Endothelial cell of umbilical vein (primary cell): ENCODE data around the gene MN1. TPM values are rescaled to one million over a fixed set of nuclear protein-coding genes. Genes with fewer than 3 reads are reported as not detected.

Experiments
- BruUV-seq: library from RNA; stranded (reverse); fragments of 400-500 nt; replicated peaks from 2 replicates; lab custom pipeline; 2021; lab: Mats Ljungman, UMichigan
- CTCF ChIA-PET: fragments of 300-600, 350-600 bp; sonication (Branson Sonifier 250); formaldehyde crosslinking; loops from one replicate; lab custom pipeline; 2021; ENCODE audit warnings: antibody characterized with exemption, inconsistent platforms; lab: Charles Lee
- POLR2A ChIA-PET: fragments of 300-600, 350-600 bp; sonication (Branson Sonifier 250); formaldehyde crosslinking; loops from one replicate; lab custom pipeline; 2021; ENCODE audit warnings: antibody characterized with exemption, inconsistent platforms; lab: Charles Lee
- DNase-seq: peaks from one replicate; pipeline ENCODE4 v3.0.0-alpha.2; 2011; ENCODE audit warnings: low read depth, low spot score
- FAIRE-seq: peaks from 2 replicates; lab custom pipeline; 2011; peaks lifted over from hg19 to GRCh38; lab: Jason Lieb, UNC
- H2AFZ ChIP-seq: 2 replicates; pipeline ENCODE4 v1.6.0; 2012; ENCODE audit warnings: low read depth, low read length, control low read depth, inconsistent platforms
- H3K27ac ChIP-seq: 2 replicates; pipeline ENCODE4 v1.5.1; 2011; ENCODE audit warnings: low read depth, mild to moderate bottlenecking, control low read depth, low read length, moderate library complexity; ENCODE audit not compliant: insufficient read depth
- H3K27me3 ChIP-seq, 2 experiments: 2 replicates each; pipeline versions ENCODE4 v1.6.0 to v1.6.1; 2011; ENCODE audit warnings: low read length in 2 of 2, mixed read lengths in 1 of 2; ENCODE audit not compliant: control insufficient read depth in 2 of 2, insufficient read depth in 2 of 2
- H3K36me3 ChIP-seq, 2 experiments: 2 replicates in 1 of 2; 3 replicates in 1 of 2; pipeline ENCODE4 v1.5.1; 2011; ENCODE audit warnings: low read length in 2 of 2, mild to moderate bottlenecking in 1 of 2, moderate library complexity in 1 of 2; ENCODE audit not compliant: control insufficient read depth in 2 of 2, insufficient read depth in 2 of 2; ENCODE audit errors: extremely low read depth in 1 of 2
- H3K4me1 ChIP-seq: 3 replicates; pipeline ENCODE4 v1.5.1; 2011; ENCODE audit warnings: mild to moderate bottlenecking, low read length; ENCODE audit not compliant: control insufficient read depth, insufficient read depth; ENCODE audit errors: extremely low read depth
- H3K4me2 ChIP-seq: 2 replicates; pipeline ENCODE4 v1.6.1; 2011; ENCODE audit warnings: low read length, control low read depth, mixed read lengths; ENCODE audit not compliant: insufficient read depth
- H3K4me3 ChIP-seq, 3 experiments: fragments of 200-600 bp in 1 of 3; sonication (generic), shearing (Covaris generic) in 1 of 3; replicated peaks in 1 of 3; 2 replicates each; pipeline ENCODE4 v1.5.1; 2011 to 2016; ENCODE audit warnings: control low read depth in 3 of 3, low read length in 3 of 3, mild to moderate bottlenecking in 2 of 3, inconsistent platforms in 1 of 3, low read depth in 1 of 3, moderate library complexity in 1 of 3; ENCODE audit not compliant: insufficient read depth in 1 of 3
- H3K79me2 ChIP-seq: 2 replicates; pipeline ENCODE4 v1.6.0; 2012; ENCODE audit warnings: low read length, inconsistent platforms; ENCODE audit not compliant: control insufficient read depth, insufficient read depth
- H3K9ac ChIP-seq: replicated peaks from 2 replicates; pipeline ENCODE3; 2011; ENCODE audit warnings: low read length, control low read depth; ENCODE audit not compliant: insufficient read depth; ENCODE audit errors: extremely low read depth
- H3K9me1 ChIP-seq: replicated peaks from 3 replicates; pipeline ENCODE4 v1.6.0; 2011; ENCODE audit warnings: mild to moderate bottlenecking, low read length; ENCODE audit not compliant: control insufficient read depth, insufficient read depth; ENCODE audit errors: extremely low read depth
- H3K9me3 ChIP-seq: replicated peaks from 2 replicates; pipeline ENCODE4 v1.5.1; 2012; ENCODE audit warnings: low read length, inconsistent platforms; ENCODE audit not compliant: control insufficient read depth, insufficient read depth
- H4K20me1 ChIP-seq: replicated peaks from 2 replicates; pipeline ENCODE3; 2011; ENCODE audit warnings: mild to moderate bottlenecking, low read length; ENCODE audit not compliant: control insufficient read depth, insufficient read depth; ENCODE audit errors: extremely low read depth
- CTCF ChIP-seq, 2 donors: IDR thresholded peaks; 1 replicate in 1 of 2; 2 replicates in 1 of 2; pipeline ENCODE4 v1.5.1; 2011; ENCODE audit warnings: low read length in 2 of 2, mild to moderate bottlenecking in 2 of 2, moderate library complexity in 2 of 2, control low read depth in 1 of 2, inconsistent platforms in 1 of 2, low read depth in 1 of 2; ENCODE audit not compliant: insufficient read depth in 1 of 2; ENCODE audit errors: extremely low read depth in 1 of 2
- EZH2 ChIP-seq: IDR thresholded peaks from 2 replicates; pipeline ENCODE4 v1.6.1; 2012; ENCODE audit warnings: borderline replicate concordance, low read depth, mild to moderate bottlenecking, moderate library complexity, low read length, inconsistent platforms; ENCODE audit not compliant: severe bottlenecking
- FOS ChIP-seq: IDR thresholded peaks from 2 replicates; pipeline ENCODE4 v1.6.1; 2011; ENCODE audit warnings: mild to moderate bottlenecking, low read length, moderate library complexity, borderline replicate concordance; ENCODE audit not compliant: insufficient read depth
- GATA2 ChIP-seq: IDR thresholded peaks from 2 replicates; pipeline ENCODE4 v1.7.0; 2011; ENCODE audit warnings: low read depth, mild to moderate bottlenecking, moderate library complexity, mixed read lengths, low read length; ENCODE audit not compliant: insufficient read length, insufficient read depth
- JUN ChIP-seq: IDR thresholded peaks from 2 replicates; pipeline ENCODE4 v1.6.1; 2011; ENCODE audit warnings: borderline replicate concordance, low read depth; ENCODE audit not compliant: insufficient read length, insufficient read depth
- MAX ChIP-seq: IDR thresholded peaks from 2 replicates; pipeline ENCODE4 v1.6.1; 2011; ENCODE audit not compliant: insufficient read depth, insufficient read length
- MYC ChIP-seq: IDR thresholded peaks from one replicate; pipeline ENCODE4 v1.6.1; 2011; ENCODE audit warnings: mild to moderate bottlenecking, low read depth, low read length
- POLR2A ChIP-seq: IDR thresholded peaks from 2 replicates; pipeline ENCODE4 v1.6.1; 2012; ENCODE audit warnings: low read depth, mild to moderate bottlenecking, control low read depth, low read length
- POLR2AphosphoS5 ChIP-seq: IDR thresholded peaks from 2 replicates; pipeline ENCODE4 v1.6.1; 2012; ENCODE audit warnings: low read depth, mild to moderate bottlenecking, control low read depth, low read length, moderate library complexity; ENCODE audit not compliant: insufficient read depth
- dilution Hi-C: fragments of 300-500 bp; cut with MboI; formaldehyde crosslinking; loops from one replicate; pipeline ENCODE4 v1.15.0; 2019; ENCODE audit warnings: low sequenced_read_pairs; ENCODE audit not compliant: extremely low pct_ligation_motif_present
- intact Hi-C: fragments of 100-400 bp; cut with micrococcal nuclease; formaldehyde crosslinking; loops from one replicate; pipeline ENCODE4 v1.10.0; 2022
- polyA plus RNA-seq, 4 experiments: library from polyadenylated mRNA; depleted of rRNA in 3 of 4; stranded (reverse) in 3 of 4; unstranded in 1 of 4; fragments of >200 nt; gene quantifications; 2 replicates each; pipeline versions ENCODE4 v1.2.1 to v1.2.3, GENCODE V29; 2011 to 2012; ENCODE audit warnings: missing spikeins in 1 of 4
- total RNA-seq: library from RNA; stranded (reverse); gene quantifications from 2 replicates; pipeline ENCODE4 v1.2.3, GENCODE V29; 2021

Gene MN1
- total and polyA plus RNA-seq, 2 donors (not counting 3 experiments of a cell fraction or from before 2014, with no cell fraction given), result 3.8 to 5.2 TPM

GRCh38 chr22:27740202-27740748 is 61.3 kb downstream of the MN1 start:
- intact Hi-C loops (no loop called here), dilution Hi-C loops (no loop called here)
- Histone ChIP-seq H2AFZ (no peak overlapping the region), H3K9me3 (no peaks in the 10 kb centered on the region), H3K27ac (no peak overlapping the region), H3K9ac (no peak overlapping the region), H3K27me3 (peaks cover 2 to 6% of the 10 kb centered on the region in 2 experiments), H3K4me3 (no peak overlapping the region), H3K79me2 (no peaks in the 10 kb centered on the region), H4K20me1 (no peaks in the 10 kb centered on the region), H3K36me3 (no peaks in the 10 kb centered on the region), H3K4me1 (no peaks in the 10 kb centered on the region), H3K9me1 (no peaks in the 10 kb centered on the region), H3K4me2 (no peak overlapping the region)
- FAIRE-seq (no peak), DNase-seq (no peak)
- TF ChIP-seq CTCF (IDR thresholded peaks at IDR 0.05; ENCODE audit: extremely low read depth in 1 of 2, insufficient read depth in 1 of 2, low read depth in 1 of 2, low read length in 2 of 2) (no peak), EZH2 (no peak), GATA2 (no peak), POLR2AphosphoS5 (no peak), JUN (no peak), FOS (no peak), MYC (no peak), MAX (no peak), POLR2A (no peak)
- CTCF ChIA-PET, result no interaction called here
- BruUV-seq, result no TSS peak
- POLR2A ChIA-PET, result no interaction called here
